Right lobe of liver (tissue), 6 donors: ENCODE measurements around the gene ARHGEF16. TPM values are rescaled to one million over a fixed set of nuclear protein-coding genes. Genes with fewer than 3 reads are reported as not detected.

Source experiments
- ATAC-seq, 4 donors: fragments of 200-7000 bp; cut with Tn5 transposase; one replicate each; pipeline ENCODE4 v1.9.1; 2020; ENCODE audit warnings: mild to moderate bottlenecking in 4 of 4, moderate library complexity in 4 of 4
- DNase-seq, 3 donors: peaks; one replicate each; pipeline ENCODE4 v3.0.0-alpha.2; 2020
- H3K27ac ChIP-seq, 3 donors: fragments of 200-600 bp; one replicate each; pipeline ENCODE4 v1.8.0; 2022
- H3K27me3 ChIP-seq, 2 donors: fragments of 200-600 bp; one replicate each; pipeline ENCODE4 v1.8.0; 2022
- H3K36me3 ChIP-seq, 4 donors: fragments of 200-600 bp; sonication (generic) in 1 of 4; one replicate each; pipeline versions ENCODE4 v1.5.1 to v1.8.0; 2017 to 2022; ENCODE audit warnings: control low read depth in 1 of 4
- H3K4me1 ChIP-seq, 4 donors: fragments of 200-600 bp; sonication (generic) in 1 of 4; one replicate each; pipeline versions ENCODE4 v1.5.1 to v1.8.0; 2017 to 2022; ENCODE audit warnings: control low read depth in 1 of 4
- H3K4me3 ChIP-seq, 3 donors: fragments of 200-600 bp; one replicate each; pipeline ENCODE4 v1.8.0; 2022
- H3K9me3 ChIP-seq, 4 donors: fragments of 200-600 bp; sonication (generic) in 1 of 4; one replicate each; pipeline versions ENCODE4 v1.5.1 to v1.8.0; 2017 to 2022; ENCODE audit warnings: control low read depth in 1 of 4
- CTCF ChIP-seq, 4 donors: fragments of 200-600 bp in 3 of 4; fragments of 450-650 bp in 1 of 4; IDR thresholded peaks; one replicate each; pipeline versions ENCODE4 v1.5.1 to v1.8.0; 2016 to 2022; ENCODE audit warnings: antibody characterized with exemption in 4 of 4, mild to moderate bottlenecking in 2 of 4
- POLR2A ChIP-seq: fragments of 450-650 bp; IDR thresholded peaks from one replicate; pipeline ENCODE4 v1.6.1; 2017; ENCODE audit warnings: antibody characterized with exemption, mild to moderate bottlenecking
- WGBS: methylation state at CpG from one replicate; pipeline ENCODE4 v1.1.6; 2018; ENCODE audit warnings: low coverage, low lambda C conversion rate; ENCODE audit not compliant: insufficient coverage; ENCODE audit errors: missing lambda C conversion rate; 5-methylcytosine and 5-hydroxymethylcytosine counted together
- intact Hi-C, 2 donors: fragments of 100-400 bp; cut with DNase I; formaldehyde crosslinking; loops; one replicate each; pipeline versions ENCODE4 v1.11.2 to v1.14.1; 2022
- total RNA-seq, 6 experiments: library from RNA; depleted of rRNA in 2 of 6; stranded (reverse); fragments of >200 nt in 2 of 6; fragmentation: NEBNext Ultra II Directional in 3 of 6; extraction: Animal tissue kit (Norgen Biotek cat#: 25700) in 3 of 6; gene quantifications; one replicate each; pipeline versions ENCODE4 v1.1.0 to v1.2.4, GENCODE V29; 2016 to 2023
- donor health status: DM: no; HTN: yes; CAD: no.
- donor health status: DM: no; HTN: no; CAD: no.
- donor health status: DM: no; HTN: no; CAD: no.
- donor health status: DM: no; HTN: yes; CAD: no.
- donor health status: DM: no; HTN: yes; CAD: no.

Gene ARHGEF16
- total RNA-seq, 6 experiments from 2014 or later, result 2.1 to 16.3 (median 7.5) TPM

- no peaks in the 10 kb centered on the region for H3K36me3 ChIP-seq
- H3K9me3 ChIP-seq, result no peaks in the 10 kb centered on the region
- H3K27me3 ChIP-seq, result no peaks in the 10 kb centered on the region
- H3K27ac ChIP-seq, result no peak overlapping the region
- TF ChIP-seq POLR2A (no peak), CTCF (IDR thresholded peaks at IDR 0.05) (no peak)
- DNase-seq (peak in 1 of 3 donors; percentile 2), ATAC-seq (no peak)
- H3K4me1 ChIP-seq, result no peaks in the 10 kb centered on the region
- H3K4me3 ChIP-seq, result no peak overlapping the region
- 64% methylated on average over 6 of the region's 10 CpGs for WGBS
- intact Hi-C loops, result no loop called here
Measured at GRCh38 chr1:3444736-3445135, 9.7 kb upstream of the ARHGEF16 start.

GRCh38 chr1:3450202-3450863 is 4.1 kb upstream of the ARHGEF16 start:
- Histone ChIP-seq H3K4me3 (no peak overlapping the region), H3K9me3 (no peaks in the 10 kb centered on the region), H3K4me1 (peaks cover 0 to 10% (median 3%) of the 10 kb centered on the region in 4 donors), H3K27me3 (no peaks in the 10 kb centered on the region), H3K36me3 (no peaks in the 10 kb centered on the region), H3K27ac (no peak overlapping the region)
- DNase-seq (no peak), ATAC-seq (no peak)
- WGBS, result 59% methylated on average over 8 of the region's 9 CpGs
- intact Hi-C loops, result loop anchor here in 1 of 2 donors (5.0 kb wide), 1 partner anchor 37 kb away; no protein-coding TSS in a partner anchor
- TF ChIP-seq POLR2A (no peak), CTCF (IDR thresholded peaks at IDR 0.05) (no peak)

- Histone ChIP-seq H3K36me3 (no peaks in the 10 kb centered on the region), H3K4me3 (no peak overlapping the region), H3K9me3 (no peaks in the 10 kb centered on the region), H3K27me3 (no peaks in the 10 kb centered on the region), H3K27ac (no peak overlapping the region), H3K4me1 (peaks cover 0 to 10% (median 3%) of the 10 kb centered on the region in 4 donors)
- DNase-seq (peak in 1 of 3 donors; percentile 7), ATAC-seq (no peak)
- TF ChIP-seq CTCF (IDR thresholded peaks at IDR 0.05), result no peak
- no peak for TF ChIP-seq POLR2A
- intact Hi-C loops, result loop anchor here in 1 of 2 donors (5.0 kb wide), 1 partner anchor 36 kb away; no protein-coding TSS in a partner anchor
- 63% methylated on average over 9 of the region's 12 CpGs for WGBS
Measured at GRCh38 chr1:3450983-3451382, 3.5 kb upstream of the ARHGEF16 start.

GRCh38 chr1:3451994-3452865 is 2.2 kb upstream of the ARHGEF16 start:
- WGBS, result 90% methylated on average over 2 of the region's 23 CpGs
- DNase-seq, result peak in 1 of 3 donors; percentile 14
- TF ChIP-seq POLR2A (no peak), CTCF (IDR thresholded peaks at IDR 0.05) (no peak)
- no peak overlapping the region for H3K4me3 ChIP-seq
- peaks cover 0 to 10% (median 3%) of the 10 kb centered on the region in 4 donors for H3K4me1 ChIP-seq
- intact Hi-C loops, result loop anchor here in 1 of 2 donors (5.0 kb wide), 1 partner anchor 35 kb away; no protein-coding TSS in a partner anchor
- no peaks in the 10 kb centered on the region for H3K36me3 ChIP-seq
- no peaks in the 10 kb centered on the region for H3K9me3 ChIP-seq
- no peak for ATAC-seq
- no peaks in the 10 kb centered on the region for H3K27me3 ChIP-seq
- no peak overlapping the region for H3K27ac ChIP-seq
